GM12875 (cell line): ENCODE measurements around the gene UCK1.

Experiments used
- H3K4me3 ChIP-seq: one replicate; pipeline ENCODE4 v1.5.1; 2011; ENCODE audit warnings: low read depth, low read length, control low read depth
- CTCF ChIP-seq: IDR thresholded peaks from 2 replicates; pipeline ENCODE4 v1.5.1; 2011; ENCODE audit warnings: low read depth, mild to moderate bottlenecking, control low read depth, inconsistent platforms, low read length, moderate library complexity, borderline replicate concordance; ENCODE audit not compliant: insufficient read depth

UCK1 gene

GRCh38 chr9:131484051-131484445 is 47.0 kb downstream of the UCK1 start:
- no peak for TF ChIP-seq CTCF

GRCh38 chr9:131483319-131484050 is 47.6 kb downstream of the UCK1 start:
- no peak overlapping the region for H3K4me3 ChIP-seq
- no peak for TF ChIP-seq CTCF

More at GRCh38 chr9:131484051-131484445, 47.0 kb downstream of the UCK1 start:
- no peak overlapping the region for H3K4me3 ChIP-seq

- TF ChIP-seq CTCF = no peak
- no peak overlapping the region for H3K4me3 ChIP-seq
Observed at GRCh38 chr9:131482343-131483006, 48.6 kb downstream of the UCK1 start.

GRCh38 chr9:131481441-131482342 is 49.4 kb downstream of the UCK1 start:
- no peak overlapping the region for H3K4me3 ChIP-seq
- no peak for TF ChIP-seq CTCF

GRCh38 chr9:131480258-131480657 is 50.8 kb downstream of the UCK1 start:
- no peak overlapping the region for H3K4me3 ChIP-seq
- no peak for TF ChIP-seq CTCF

GRCh38 chr9:131478911-131479310 is 52.2 kb downstream of the UCK1 start:
- TF ChIP-seq CTCF = no peak
- H3K4me3 ChIP-seq = no peak overlapping the region
